GM15510 (cell line): ENCODE results near the gene ZNF687.

Experiments
- POLR2A ChIP-seq: IDR thresholded peaks from 3 replicates; pipeline ENCODE4 v1.6.1; 2011; ENCODE audit warnings: borderline replicate concordance; ENCODE audit not compliant: insufficient read length; ENCODE audit errors: extremely low read depth

Gene ZNF687

DNA sequence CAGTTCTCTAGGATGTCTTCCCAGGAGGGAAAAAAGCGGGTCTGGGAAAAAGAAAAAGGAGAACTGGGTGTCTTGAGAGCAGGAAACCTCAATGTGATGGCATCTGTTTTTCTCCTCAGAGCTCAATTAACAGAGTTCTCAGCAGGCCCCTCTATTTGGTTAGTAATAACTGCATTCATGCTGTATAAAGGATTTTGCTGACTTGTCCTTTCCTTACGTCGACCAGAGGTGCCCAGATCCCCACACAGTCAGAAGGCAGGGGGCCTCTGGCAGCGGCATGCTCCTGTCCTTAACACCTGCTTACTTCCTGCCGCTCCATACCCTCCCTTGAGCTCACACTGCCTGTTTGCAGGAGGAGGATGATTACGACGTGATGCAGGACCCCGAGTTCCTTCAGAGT, 15.3 kb upstream of the ZNF687 start:
- no peak for TF ChIP-seq POLR2A

DNA sequence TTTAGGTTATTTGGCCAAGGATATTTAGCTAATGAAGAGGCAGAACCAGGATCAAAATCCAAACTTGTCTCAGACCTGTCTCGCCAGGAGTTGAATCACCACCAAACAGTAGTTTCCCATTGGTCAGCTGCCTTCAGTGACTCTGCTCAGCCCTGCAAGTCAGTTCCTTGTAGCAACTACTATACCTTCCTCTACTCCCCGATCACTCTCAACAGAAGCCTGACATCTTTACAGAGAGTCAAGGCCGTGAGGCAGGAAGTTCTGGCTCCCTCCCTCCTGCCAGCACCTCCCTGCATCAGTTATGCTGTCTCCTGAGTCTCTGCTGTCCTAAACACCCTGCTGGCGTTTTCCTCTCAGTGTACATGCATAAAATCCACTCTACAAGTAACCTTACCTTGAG, 14.3 kb upstream of the ZNF687 start:
- no peak for TF ChIP-seq POLR2A

DNA sequence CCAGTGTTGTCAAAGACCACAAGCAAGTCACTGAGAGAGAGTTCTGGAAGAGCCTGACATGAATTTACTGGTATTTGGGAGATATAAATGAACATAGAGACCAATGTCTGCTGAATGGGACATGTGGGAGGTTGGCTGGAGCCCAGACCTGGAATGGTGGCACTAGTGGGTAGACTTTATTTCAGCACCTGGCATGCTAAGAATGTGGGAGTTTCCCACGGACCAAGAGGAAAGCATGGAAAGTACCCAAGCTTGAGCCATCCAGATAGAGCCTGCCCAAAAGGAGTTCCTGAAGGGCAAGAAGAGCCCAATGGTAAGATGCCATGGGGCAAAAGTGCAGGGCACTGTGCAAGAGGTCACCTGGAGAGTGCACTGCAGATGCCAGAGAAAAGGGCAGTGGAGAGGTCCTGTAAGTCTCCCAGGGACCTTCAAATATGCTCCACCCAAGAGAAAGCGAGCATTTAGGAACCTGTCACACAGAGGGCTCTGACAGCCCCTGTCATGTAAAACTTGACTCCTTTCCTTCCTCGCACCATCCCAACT, 8.1 kb upstream of the ZNF687 start:
- no peak for TF ChIP-seq POLR2A

DNA sequence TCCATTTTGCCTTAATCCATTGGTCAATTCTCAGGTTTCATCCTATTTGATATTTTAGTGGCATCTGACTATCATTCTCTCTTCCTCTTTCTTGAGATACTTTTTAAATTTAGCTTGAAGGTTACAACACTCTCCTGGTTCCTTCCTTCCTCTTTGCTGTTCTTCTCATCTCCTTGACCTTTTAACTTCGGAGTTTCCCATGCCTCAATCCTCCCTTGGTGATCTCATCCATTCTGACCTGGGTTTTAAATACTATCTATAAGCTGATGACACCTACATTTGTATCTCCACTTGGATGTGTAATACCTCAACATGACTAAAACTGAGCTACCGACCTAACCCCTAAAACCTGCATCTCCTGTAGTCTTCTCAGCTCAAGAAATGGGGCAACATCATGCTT, 4.8 kb upstream of the ZNF687 start:
- no peak for TF ChIP-seq POLR2A

DNA sequence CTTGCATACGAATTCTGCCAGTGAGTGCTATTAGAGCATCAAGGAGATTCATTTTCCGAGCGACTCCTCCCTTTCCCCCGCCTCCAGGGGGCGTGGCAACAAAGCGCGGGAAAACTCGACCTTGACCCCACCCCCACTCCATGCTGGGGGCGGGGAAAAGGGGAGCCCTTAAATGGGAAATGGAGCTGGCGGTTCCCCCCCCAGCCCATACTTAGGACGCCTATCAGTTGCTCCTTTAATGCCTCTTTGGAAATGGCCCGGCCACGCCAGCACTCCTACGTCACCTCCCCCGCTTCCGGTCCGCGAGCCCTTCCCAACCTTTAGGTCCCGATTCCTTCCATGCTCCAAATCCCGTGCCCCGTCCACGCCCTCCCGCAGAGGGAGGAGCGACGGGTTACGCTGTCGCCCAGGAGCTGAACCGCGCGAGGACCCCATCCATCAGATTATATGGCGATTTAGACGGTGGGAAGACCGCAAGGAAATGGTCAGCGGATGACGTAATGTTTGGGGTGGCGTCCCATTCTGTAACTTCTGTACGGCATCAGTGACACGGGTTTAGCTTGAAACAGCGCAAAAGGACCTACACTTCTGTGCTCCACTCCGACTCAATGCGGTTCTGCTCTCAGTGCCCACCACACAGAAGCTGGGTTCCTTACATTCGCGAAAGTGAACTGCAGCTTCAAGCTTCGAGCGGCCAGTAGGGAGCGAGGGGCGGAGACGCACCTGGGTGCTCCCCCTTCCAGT, 702 bp upstream of the ZNF687 start:
- TF ChIP-seq POLR2A, result peak; percentile 34

DNA sequence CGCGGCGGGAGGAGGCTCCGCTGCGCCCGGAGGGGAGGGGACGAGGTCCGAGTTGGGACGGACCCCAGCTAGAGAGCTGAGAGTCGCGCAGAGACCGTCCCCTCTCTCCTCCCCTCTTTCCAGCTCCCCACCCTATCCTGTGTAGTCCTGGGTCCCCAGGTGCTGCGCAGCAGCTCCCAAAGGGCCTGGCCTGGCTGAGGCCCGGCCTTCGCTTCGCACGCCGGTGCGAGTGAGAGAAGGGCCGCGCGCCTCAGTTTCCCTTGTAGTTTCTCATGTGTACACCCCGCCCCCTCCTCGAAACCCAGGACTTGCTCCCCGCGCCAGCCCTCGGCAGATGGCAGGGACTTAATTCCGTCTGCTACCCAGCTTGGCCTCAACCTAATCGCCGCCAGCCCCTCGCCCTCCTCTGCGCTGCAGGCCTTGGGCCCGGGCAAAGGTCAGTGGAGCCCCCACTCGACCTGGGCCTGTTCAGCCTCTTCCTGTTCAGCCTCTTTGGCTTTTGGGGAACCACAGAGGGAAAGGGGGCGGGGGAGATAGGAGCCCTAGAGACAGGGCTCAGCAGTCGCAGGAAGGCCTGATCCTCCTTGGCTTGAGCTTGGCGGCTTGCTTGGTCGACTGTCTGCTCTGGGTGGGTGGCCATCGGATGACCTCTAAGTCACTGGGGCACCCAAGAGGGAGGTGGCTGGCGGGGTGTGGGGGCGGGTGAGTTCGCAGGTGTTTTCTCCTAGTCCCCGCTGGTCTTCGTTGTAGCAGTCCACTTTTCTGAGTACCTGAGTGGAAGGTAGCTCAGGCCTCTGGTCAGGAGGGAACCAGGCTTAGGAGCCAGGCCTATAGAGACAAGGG, 1.0 kb downstream of the ZNF687 start:
- TF ChIP-seq POLR2A, result no peak

DNA sequence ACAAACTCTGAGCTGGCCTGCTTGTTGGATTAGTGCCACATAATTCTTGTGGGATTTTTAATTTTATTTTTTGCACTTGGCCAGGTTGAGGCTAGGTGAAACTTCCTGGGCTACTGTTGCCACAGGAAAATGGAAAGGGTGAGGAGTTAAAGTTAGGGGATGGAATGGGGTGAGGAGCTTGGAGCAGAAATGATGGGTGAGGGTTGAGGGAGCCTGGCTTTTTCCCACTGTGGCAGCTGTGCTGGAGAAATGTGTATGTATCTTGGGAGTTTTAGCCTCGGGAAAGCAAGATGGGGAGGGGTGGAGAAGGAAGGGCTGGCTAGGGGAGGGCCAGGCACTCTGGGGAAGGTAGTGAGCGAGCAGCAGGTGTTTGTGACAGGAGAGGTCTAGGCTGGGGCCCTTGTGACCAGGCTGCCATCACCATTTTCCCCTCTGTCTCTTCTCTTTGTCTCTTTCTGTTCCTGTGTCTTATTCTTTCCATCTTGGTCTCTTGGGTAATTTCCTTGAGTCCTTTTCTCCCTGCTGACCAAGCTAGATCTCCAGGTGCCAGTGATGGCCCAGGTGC, 2.0 kb downstream of the ZNF687 start:
- no peak for TF ChIP-seq POLR2A

DNA sequence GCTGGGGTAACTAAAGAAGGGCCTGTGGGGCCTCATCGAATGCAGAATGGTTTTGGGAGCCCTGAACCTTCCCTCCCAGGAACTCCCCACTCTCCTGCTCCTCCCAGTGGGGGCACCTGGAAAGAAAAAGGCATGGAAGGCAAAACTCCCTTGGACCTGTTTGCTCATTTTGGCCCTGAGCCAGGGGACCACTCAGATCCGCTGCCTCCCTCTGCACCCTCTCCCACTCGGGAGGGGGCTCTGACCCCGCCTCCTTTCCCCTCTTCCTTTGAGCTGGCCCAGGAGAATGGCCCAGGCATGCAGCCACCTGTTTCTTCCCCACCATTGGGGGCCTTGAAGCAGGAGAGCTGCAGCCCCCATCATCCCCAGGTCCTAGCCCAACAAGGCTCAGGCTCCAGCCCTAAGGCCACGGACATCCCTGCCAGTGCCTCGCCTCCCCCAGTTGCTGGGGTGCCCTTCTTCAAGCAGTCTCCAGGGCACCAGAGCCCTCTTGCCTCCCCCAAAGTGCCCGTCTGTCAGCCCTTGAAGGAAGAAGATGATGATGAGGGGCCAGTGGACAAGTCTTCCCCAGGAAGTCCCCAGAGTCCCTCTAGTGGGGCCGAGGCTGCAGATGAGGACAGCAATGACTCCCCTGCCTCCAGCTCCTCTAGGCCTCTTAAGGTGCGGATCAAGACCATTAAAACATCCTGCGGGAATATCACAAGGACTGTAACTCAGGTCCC, 4.7 kb downstream of the ZNF687 start:
- peak; percentile 17 for TF ChIP-seq POLR2A

DNA sequence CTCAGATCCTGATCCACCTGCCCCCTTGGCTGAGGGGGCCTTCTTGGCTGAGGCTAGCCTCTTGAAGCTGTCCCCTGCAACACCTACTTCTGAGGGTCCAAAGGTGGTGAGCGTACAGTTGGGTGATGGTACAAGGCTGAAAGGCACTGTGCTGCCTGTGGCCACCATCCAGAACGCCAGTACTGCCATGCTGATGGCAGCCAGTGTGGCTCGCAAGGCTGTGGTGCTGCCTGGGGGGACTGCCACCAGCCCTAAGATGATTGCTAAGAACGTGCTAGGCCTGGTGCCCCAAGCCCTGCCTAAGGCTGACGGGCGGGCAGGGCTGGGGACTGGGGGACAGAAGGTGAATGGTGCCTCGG, 5.2 kb downstream of the ZNF687 start:
- no peak for TF ChIP-seq POLR2A

DNA sequence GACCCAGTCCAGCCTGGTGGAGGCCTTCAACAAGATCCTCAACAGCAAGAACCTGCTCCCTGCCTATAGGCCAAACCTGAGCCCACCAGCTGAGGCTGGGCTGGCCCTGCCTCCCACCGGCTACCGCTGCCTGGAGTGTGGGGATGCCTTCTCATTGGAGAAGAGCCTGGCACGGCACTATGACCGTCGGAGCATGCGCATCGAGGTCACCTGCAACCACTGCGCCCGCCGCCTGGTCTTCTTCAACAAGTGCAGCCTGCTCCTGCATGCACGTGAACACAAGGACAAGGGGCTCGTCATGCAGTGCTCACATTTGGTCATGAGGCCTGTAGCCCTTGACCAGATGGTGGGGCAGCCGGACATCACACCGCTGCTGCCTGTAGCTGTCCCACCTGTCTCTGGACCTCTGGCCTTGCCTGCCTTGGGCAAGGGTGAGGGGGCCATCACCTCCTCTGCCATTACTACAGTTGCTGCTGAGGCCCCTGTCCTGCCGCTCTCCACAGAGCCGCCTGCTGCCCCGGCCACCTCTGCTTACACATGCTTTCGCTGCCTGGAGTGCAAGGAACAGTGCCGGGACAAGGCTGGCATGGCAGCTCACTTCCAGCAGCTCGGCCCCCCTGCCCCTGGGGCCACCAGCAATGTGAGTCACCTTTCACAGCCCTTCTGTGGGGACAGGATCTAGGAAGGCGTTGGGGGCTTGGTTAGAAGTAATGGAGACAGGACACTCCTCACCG, 5.8 kb downstream of the ZNF687 start:
- TF ChIP-seq POLR2A, result no peak

DNA sequence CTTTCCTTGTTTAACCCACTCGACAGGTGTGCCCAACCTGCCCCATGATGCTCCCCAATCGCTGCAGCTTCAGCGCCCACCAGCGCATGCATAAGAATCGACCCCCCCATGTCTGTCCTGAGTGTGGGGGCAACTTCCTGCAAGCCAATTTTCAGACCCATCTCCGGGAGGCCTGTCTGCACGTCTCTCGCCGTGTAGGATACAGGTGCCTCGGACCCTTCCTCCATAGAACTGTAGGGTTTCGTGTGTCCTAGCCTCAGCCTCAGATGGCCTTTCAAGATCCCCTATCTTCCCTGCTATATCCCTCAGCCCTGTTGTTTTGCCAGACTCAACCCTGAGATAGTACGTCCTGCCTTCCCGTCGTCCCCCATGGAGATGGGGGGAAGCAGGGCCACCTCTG, 6.4 kb downstream of the ZNF687 start:
- TF ChIP-seq POLR2A, result no peak

DNA sequence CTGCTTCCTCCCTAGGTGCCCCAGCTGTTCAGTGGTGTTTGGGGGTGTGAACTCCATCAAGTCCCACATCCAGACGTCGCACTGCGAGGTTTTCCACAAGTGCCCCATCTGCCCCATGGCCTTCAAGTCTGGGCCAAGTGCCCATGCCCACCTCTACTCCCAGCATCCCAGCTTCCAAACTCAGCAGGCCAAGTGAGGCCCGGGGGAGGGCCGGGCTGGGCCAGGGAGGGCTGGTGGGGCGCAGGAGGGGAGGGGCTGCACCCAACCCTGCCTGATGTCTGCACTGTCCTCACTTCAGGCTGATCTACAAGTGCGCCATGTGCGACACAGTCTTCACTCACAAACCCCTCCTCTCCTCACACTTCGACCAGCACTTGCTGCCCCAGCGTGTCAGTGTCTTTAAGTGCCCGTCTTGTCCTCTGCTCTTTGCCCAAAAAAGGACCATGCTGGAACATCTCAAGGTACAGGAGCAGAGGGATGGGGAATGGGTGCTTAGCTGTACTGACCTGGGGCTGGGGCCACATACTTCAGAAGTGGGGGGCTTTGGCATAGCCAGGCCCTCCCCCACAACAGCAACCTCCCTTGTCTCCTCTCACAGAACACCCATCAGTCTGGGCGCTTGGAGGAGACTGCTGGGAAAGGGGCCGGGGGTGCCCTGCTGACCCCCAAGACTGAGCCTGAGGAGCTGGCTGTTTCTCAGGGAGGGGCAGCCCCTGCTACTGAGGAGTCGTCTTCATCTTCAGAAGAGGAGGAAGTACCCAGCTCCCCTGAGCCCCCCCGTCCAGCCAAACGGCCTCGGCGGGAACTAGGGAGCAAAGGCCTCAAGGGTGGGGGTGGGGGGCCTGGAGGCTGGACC, 7.2 kb downstream of the ZNF687 start:
- no peak for TF ChIP-seq POLR2A

DNA sequence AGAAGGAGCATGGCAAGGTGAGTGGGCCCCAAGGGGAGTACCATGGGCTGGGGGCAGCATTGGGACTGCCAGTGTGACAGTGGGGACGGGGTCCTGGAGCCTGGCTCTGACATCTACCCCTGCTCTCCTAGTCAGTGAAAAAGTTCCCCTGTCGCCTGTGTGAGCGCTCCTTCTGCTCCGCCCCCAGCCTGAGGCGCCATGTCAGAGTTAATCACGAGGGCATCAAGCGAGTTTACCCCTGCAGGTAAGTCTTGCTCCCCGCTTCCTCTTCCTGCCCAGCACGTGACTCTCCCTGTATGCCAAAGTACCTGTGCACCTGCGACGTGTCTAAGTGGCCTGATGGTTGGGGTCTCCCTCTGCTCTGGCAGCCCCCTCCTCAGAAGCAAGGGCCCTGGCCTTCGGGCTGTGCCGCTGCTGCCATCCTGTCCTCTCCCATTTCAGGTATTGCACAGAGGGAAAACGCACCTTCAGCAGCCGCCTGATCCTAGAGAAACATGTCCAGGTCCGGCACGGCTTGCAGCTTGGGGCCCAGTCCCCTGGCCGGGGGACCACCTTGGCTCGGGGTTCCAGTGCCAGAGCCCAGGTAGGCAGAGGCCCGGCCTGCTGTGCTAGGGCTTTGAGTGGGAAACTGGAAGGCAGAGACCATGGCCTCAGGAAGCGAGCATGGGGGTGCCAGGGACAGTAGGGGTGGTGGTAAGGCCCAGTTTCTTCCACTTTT, 8.1 kb downstream of the ZNF687 start:
- TF ChIP-seq POLR2A, result peak; percentile 11
